Gastroesophageal sphincter (tissue), 3 donors: ENCODE results near the gene SFXN2.

Experiments
- EP300 ChIP-seq: sonication (generic); formaldehyde crosslinking; IDR thresholded peaks from one replicate; pipeline ENCODE4 v1.6.1; 2017; ENCODE audit warnings: antibody characterized with exemption, mild to moderate bottlenecking
- POLR2A ChIP-seq, 2 donors: fragments of 450-650 bp; IDR thresholded peaks; one replicate each; pipeline ENCODE4 v1.6.1; 2017; ENCODE audit warnings: antibody characterized with exemption in 2 of 2, mild to moderate bottlenecking in 2 of 2, moderate library complexity in 1 of 2
- TF ChIP-seq, protein P1 (sequence below), 4 experiments: fragments of 200-600 bp in 2 of 4; fragments of 450-650 bp in 2 of 4; sonication (generic) in 1 of 4; IDR thresholded peaks; one replicate each; pipeline ENCODE4 v1.5.1; 2017 to 2019; ENCODE audit warnings: antibody characterized with exemption in 4 of 4, mild to moderate bottlenecking in 2 of 4, moderate library complexity in 2 of 4

DNA sequence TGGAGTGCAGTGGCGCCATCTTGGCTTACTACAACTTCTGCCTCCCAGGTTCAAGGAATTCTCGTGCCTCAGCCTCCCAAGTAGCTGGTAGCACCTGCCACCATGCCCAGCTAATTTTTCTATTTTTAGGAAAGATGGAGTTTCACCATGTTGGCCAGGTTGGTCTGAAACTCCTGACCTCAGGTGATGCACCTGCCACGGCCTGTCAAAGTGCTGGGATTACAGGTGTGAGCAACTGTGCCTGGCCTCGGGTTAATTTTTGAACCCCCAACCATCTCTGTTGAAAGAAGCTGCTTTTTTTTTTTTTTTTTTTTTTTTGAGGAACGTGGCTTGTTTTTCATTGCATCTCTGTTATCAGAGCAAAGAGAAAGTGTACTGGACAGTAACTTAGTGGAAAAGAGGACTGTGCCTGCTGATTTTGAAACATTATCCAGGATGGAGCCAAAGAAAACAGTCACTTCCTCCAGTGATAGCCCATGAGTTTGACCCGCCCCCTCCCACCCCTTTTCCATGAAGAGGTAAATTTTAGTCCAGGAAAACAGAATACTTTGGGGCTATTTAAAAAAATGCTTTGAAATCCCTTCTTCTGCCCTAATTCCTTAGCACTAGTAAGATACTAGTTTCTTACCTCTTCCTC lies 67.6 kb downstream of the SFXN2 start:
- no peak for TF ChIP-seq POLR2A (IDR thresholded peaks at IDR 0.05)
- TF ChIP-seq EP300: no peak
- TF ChIP-seq, protein P1, sequence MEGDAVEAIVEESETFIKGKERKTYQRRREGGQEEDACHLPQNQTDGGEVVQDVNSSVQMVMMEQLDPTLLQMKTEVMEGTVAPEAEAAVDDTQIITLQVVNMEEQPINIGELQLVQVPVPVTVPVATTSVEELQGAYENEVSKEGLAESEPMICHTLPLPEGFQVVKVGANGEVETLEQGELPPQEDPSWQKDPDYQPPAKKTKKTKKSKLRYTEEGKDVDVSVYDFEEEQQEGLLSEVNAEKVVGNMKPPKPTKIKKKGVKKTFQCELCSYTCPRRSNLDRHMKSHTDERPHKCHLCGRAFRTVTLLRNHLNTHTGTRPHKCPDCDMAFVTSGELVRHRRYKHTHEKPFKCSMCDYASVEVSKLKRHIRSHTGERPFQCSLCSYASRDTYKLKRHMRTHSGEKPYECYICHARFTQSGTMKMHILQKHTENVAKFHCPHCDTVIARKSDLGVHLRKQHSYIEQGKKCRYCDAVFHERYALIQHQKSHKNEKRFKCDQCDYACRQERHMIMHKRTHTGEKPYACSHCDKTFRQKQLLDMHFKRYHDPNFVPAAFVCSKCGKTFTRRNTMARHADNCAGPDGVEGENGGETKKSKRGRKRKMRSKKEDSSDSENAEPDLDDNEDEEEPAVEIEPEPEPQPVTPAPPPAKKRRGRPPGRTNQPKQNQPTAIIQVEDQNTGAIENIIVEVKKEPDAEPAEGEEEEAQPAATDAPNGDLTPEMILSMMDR (IDR thresholded peaks at IDR 0.05): no peak
